ENCODE measurements around the gene F2RL2. TPM values are rescaled to one million over a fixed set of nuclear protein-coding genes. Genes with fewer than 3 reads are reported as not detected.

The F2RL2 gene
- total RNA-seq, 1 experiment from 2014 or later, result not detected

GRCh38 chr5:76626738-76627137 is 3.5 kb upstream of the F2RL2 start:
- H3K4ac ChIP-seq (ENCODE audit: low read depth, low read length), result no peak overlapping the region
- no peak overlapping the region for H3K23ac ChIP-seq (ENCODE audit: insufficient read length, low read depth, low read length)
- no peak overlapping the region for H4K91ac ChIP-seq (ENCODE audit: insufficient read length, low read depth, low read length)
- H3T11ph ChIP-seq (ENCODE audit: low read length), result no peak overlapping the region
- H2AFZ ChIP-seq (ENCODE audit: low read length), result no peak overlapping the region
- H2BK120ac ChIP-seq (ENCODE audit: low read depth, low read length, poor library complexity, severe bottlenecking), result no peak overlapping the region
- no peak overlapping the region for H2BK20ac ChIP-seq (ENCODE audit: low read depth, low read length, poor library complexity, severe bottlenecking)
- no peak overlapping the region for H3K4me2 ChIP-seq (ENCODE audit: insufficient read depth, insufficient read length, low read length)
- Mint-ChIP-seq H3K27me3 (ENCODE audit: low read depth) (no peaks in the 10 kb centered on the region), H3K4me3 (no peak overlapping the region), H3K36me3 (ENCODE audit: insufficient read depth in 1 of 3, low read depth in 3 of 3) (peaks cover 0 to 5% (median 1%) of the 10 kb centered on the region in 3 experiments; a peak in 3 of 7 replicates), H3K27ac (peak overlapping the region in 1 of 3 experiments; percentile 75; a peak in 2 of 7 replicates), H3K9me3 (no peaks in the 10 kb centered on the region), H3K4me1 (peaks cover 27 to 38% of the 10 kb centered on the region in 2 experiments)
- H4K8ac ChIP-seq (replicated peaks; ENCODE audit: insufficient read length, low read depth, low read length), result no peak overlapping the region
- DNase-seq, result no peak
- H3K4me1 ChIP-seq (ENCODE audit: insufficient read depth, low read length), result peaks cover 6% of the 10 kb centered on the region; the same call in 1 of the 2 replicates
- no peak overlapping the region for H3K18ac ChIP-seq (ENCODE audit: insufficient read length, low read depth, low read length)
- no CpG with 5 or more reads among the region's 6 CpGs for WGBS (ENCODE audit: extremely low coverage, insufficient read length, low lambda C conversion rate)
- no peak overlapping the region for H2AK5ac ChIP-seq (ENCODE audit: insufficient read length, low read length)
- H3K27me3 ChIP-seq (ENCODE audit: insufficient read depth, low read length), result no peaks in the 10 kb centered on the region
- no peaks in the 10 kb centered on the region for H3K23me2 ChIP-seq (ENCODE audit: insufficient read length, low read depth, low read length, poor library complexity, severe bottlenecking)
- no peak overlapping the region for H3K14ac ChIP-seq (ENCODE audit: insufficient read depth, low read length)
- H3K56ac ChIP-seq (ENCODE audit: insufficient read length, low read depth, low read length), result no peak overlapping the region
- no peak overlapping the region for H2BK5ac ChIP-seq (ENCODE audit: insufficient read length, low read length)
- H2BK15ac ChIP-seq (ENCODE audit: low read depth, low read length), result no peak overlapping the region
- H3K79me1 ChIP-seq (ENCODE audit: insufficient read depth, low read depth, low read length, poor library complexity, severe bottlenecking), result no peaks in the 10 kb centered on the region
- no peaks in the 10 kb centered on the region for H3K79me2 ChIP-seq (ENCODE audit: insufficient read depth, low read length)
- no peak overlapping the region for H3K9ac ChIP-seq (ENCODE audit: extremely low read depth, insufficient read length, low read length)
- no peak for TF ChIP-seq CTCF (conservative IDR thresholded peaks at IDR 0.05)
- no peak overlapping the region for H2BK12ac ChIP-seq (ENCODE audit: insufficient read length, low read depth, low read length)
- H4K5ac ChIP-seq (ENCODE audit: insufficient read length, low read depth, low read length), result no peak overlapping the region
- H3K27ac ChIP-seq (ENCODE audit: insufficient read length, low read depth, low read length), result no peak overlapping the region
- H4K20me1 ChIP-seq (ENCODE audit: control insufficient read depth, insufficient read depth, insufficient read length), result no peaks in the 10 kb centered on the region
- no peaks in the 10 kb centered on the region for H3K9me3 ChIP-seq (ENCODE audit: control insufficient read depth, low read depth, low read length)

All from H9 (cell line).